ENCODE measurements around the gene ZNF576. TPM values are rescaled to one million over a fixed set of nuclear protein-coding genes. Genes with fewer than 3 reads are reported as not detected.

ZNF576 gene
- total and polyA plus RNA-seq, 2 of the 13 experiments (the other 11 are each of a cell fraction or from before 2014, with no cell fraction given): 7.2 to 9.6 TPM

GRCh38 chr19:43595999-43596841 is at the start of gene ZNF576, which contains the start of gene IRGQ (continued):
- TF ChIP-seq HIC2 (CRISPR knock-in tag; IDR thresholded peaks at IDR 0.05; ENCODE audit: low read depth) (peak; percentile 34; the same call in 1 of the 2 replicates), ZHX2 (IDR thresholded peaks at IDR 0.05; ENCODE audit: low read depth) (peak; percentile 82), ZHX2 (CRISPR knock-in tag; IDR thresholded peaks at IDR 0.05; ENCODE audit: borderline replicate concordance) (no peak), TEF (CRISPR knock-in tag; IDR thresholded peaks at IDR 0.05) (no peak), ZUFSP (CRISPR knock-in tag; IDR thresholded peaks at IDR 0.05; ENCODE audit: borderline replicate concordance) (no peak), GATA4 (IDR thresholded peaks at IDR 0.05; ENCODE audit: borderline replicate concordance, low read depth) (0 out of 2 replicates have a peak, but pooled peaks have one; percentile 26), CEBPB (IDR thresholded peaks at IDR 0.05; ENCODE audit: borderline replicate concordance, low read depth, low read length) (no peak), U2AF2 (IDR thresholded peaks at IDR 0.05; ENCODE audit: low read depth, low read length) (no peak), FLYWCH1 (CRISPR knock-in tag; IDR thresholded peaks at IDR 0.05) (no peak), ELF3 (CRISPR knock-in tag; IDR thresholded peaks at IDR 0.05) (peak; percentile 67; the same call in 1 of the 2 replicates), ZNF839 (CRISPR knock-in tag; IDR thresholded peaks at IDR 0.05; ENCODE audit: borderline replicate concordance) (no peak), THRA (CRISPR knock-in tag; IDR thresholded peaks at IDR 0.05; ENCODE audit: borderline replicate concordance) (0 out of 2 replicates have a peak, but pooled peaks have one; percentile 11), SKI (IDR thresholded peaks at IDR 0.05; ENCODE audit: partially characterized antibody) (no peak), KAT7 (CRISPR knock-in tag; IDR thresholded peaks at IDR 0.05; ENCODE audit: borderline replicate concordance) (0 out of 2 replicates have a peak, but pooled peaks have one; percentile 31), ZNF484 (CRISPR knock-in tag; IDR thresholded peaks at IDR 0.05; ENCODE audit: borderline replicate concordance, low read depth) (no peak), PAF1 (CRISPR knock-in tag; IDR thresholded peaks at IDR 0.05) (no peak), TCF7L2 (IDR thresholded peaks at IDR 0.05; ENCODE audit: low read depth, low read length) (no peak)
